ENCODE measurements around the gene SLC28A3.

Gene SLC28A3

GRCh38 chr9:84297162-84297821, 43.3 kb downstream of the SLC28A3 start:
- no peak for DNase-seq (ENCODE audit: low read depth in 3 of 3)

- DNase-seq (ENCODE audit: low read depth in 3 of 3), result no peak
These were observed 44.3 kb downstream of the SLC28A3 start for GRCh38 chr9:84296146-84296843.

GRCh38 chr9:84294241-84294950, 46.2 kb downstream of the SLC28A3 start:
- DNase-seq (ENCODE audit: low read depth in 3 of 3), result no peak

GRCh38 chr9:84293001-84293798, 47.4 kb downstream of the SLC28A3 start:
- no peak for DNase-seq (ENCODE audit: low read depth in 3 of 3)

- no peak for DNase-seq (ENCODE audit: low read depth in 3 of 3)
These were observed 55.2 kb downstream of the SLC28A3 start for GRCh38 chr9:84285381-84285780.

- no peak for DNase-seq (ENCODE audit: low read depth in 3 of 3)
These were observed 56.6 kb downstream of the SLC28A3 start for GRCh38 chr9:84283946-84284345.

GRCh38 chr9:84278130-84278529, 62.4 kb downstream of the SLC28A3 start:
- no peak for DNase-seq (ENCODE audit: low read depth in 3 of 3)

- DNase-seq (ENCODE audit: low read depth in 3 of 3), result no peak
These were observed 62.9 kb downstream of the SLC28A3 start for GRCh38 chr9:84277646-84278045.

GRCh38 chr9:84276741-84277140, 63.8 kb downstream of the SLC28A3 start:
- DNase-seq (ENCODE audit: low read depth in 3 of 3), result no peak

- DNase-seq (ENCODE audit: low read depth in 3 of 3), result no peak
These were observed 68.5 kb downstream of the SLC28A3 start for GRCh38 chr9:84271921-84272556.

- no peak for DNase-seq (ENCODE audit: low read depth in 3 of 3)
These were observed 69.0 kb downstream of the SLC28A3 start for GRCh38 chr9:84271531-84271900.

- DNase-seq (ENCODE audit: low read depth in 3 of 3), result no peak
These were observed 69.6 kb downstream of the SLC28A3 start for GRCh38 chr9:84270847-84271530.

- DNase-seq (ENCODE audit: low read depth in 3 of 3), result no peak
These were observed 74.4 kb downstream of the SLC28A3 start for GRCh38 chr9:84266087-84266561.

GRCh38 chr9:84264307-84265029, 76.1 kb downstream of the SLC28A3 start:
- DNase-seq (ENCODE audit: low read depth in 3 of 3), result no peak

- DNase-seq (ENCODE audit: low read depth in 3 of 3), result peak; percentile 3 to 12 (median 4)
These were observed 79.3 kb downstream of the SLC28A3 start for GRCh38 chr9:84261070-84261746.

GRCh38 chr9:84258371-84258770, 82.2 kb downstream of the SLC28A3 start:
- DNase-seq (ENCODE audit: low read depth in 3 of 3), result no peak

GRCh38 chr9:84255696-84256095, 84.9 kb downstream of the SLC28A3 start:
- DNase-seq (ENCODE audit: low read depth in 3 of 3), result no peak

- DNase-seq (ENCODE audit: low read depth in 3 of 3), result no peak
These were observed 85.6 kb downstream of the SLC28A3 start for GRCh38 chr9:84254972-84255371.

- no peak for DNase-seq (ENCODE audit: low read depth in 3 of 3)
These were observed 88.6 kb downstream of the SLC28A3 start for GRCh38 chr9:84251921-84252320.
